T-helper 1 cell treated with Interleukin-12 subunit alpha and Interleukin-12 subunit beta and Interleukin-4 antibody, amounts not matched to agents 30 ng/mL and 1 ng/mL, for 36 hours (primary cell): Measurements from ENCODE around the gene SDC1. TPM values are rescaled to one million over a fixed set of nuclear protein-coding genes. Genes with fewer than 3 reads are reported as not detected.

Source experiments
- intact Hi-C: fragments of 100-400 bp; cut with micrococcal nuclease; formaldehyde crosslinking; loops from one replicate; pipeline ENCODE4 v1.15.1; 2024
- total RNA-seq: library from RNA; stranded (reverse); gene quantifications from 2 replicates; pipeline ENCODE4 v1.2.3, GENCODE V29; 2022

SDC1 gene
- total RNA-seq, 1 donor from 2014 or later = not detected

- intact Hi-C loops = no loop called here
Measured at GRCh38 chr2:20215183-20216040, 9.5 kb downstream of the SDC1 start.

- intact Hi-C loops = no loop called here
Measured at GRCh38 chr2:20214566-20215182, 10.3 kb downstream of the SDC1 start.

- intact Hi-C loops = no loop called here
Measured at GRCh38 chr2:20213651-20214565, 11.0 kb downstream of the SDC1 start.

GRCh38 chr2:20212871-20213503, 11.9 kb downstream of the SDC1 start:
- intact Hi-C loops = no loop called here

- intact Hi-C loops = no loop called here
Measured at GRCh38 chr2:20212459-20212870, 12.5 kb downstream of the SDC1 start.

- intact Hi-C loops = no loop called here
Measured at GRCh38 chr2:20211860-20212458, 13.0 kb downstream of the SDC1 start.

- intact Hi-C loops = no loop called here
Measured at GRCh38 chr2:20211420-20211819, 13.5 kb downstream of the SDC1 start.

- intact Hi-C loops = no loop called here
Measured at GRCh38 chr2:20210462-20210861, 14.5 kb downstream of the SDC1 start.

- intact Hi-C loops = no loop called here
Measured at GRCh38 chr2:20209373-20210109, 15.4 kb downstream of the SDC1 start.

- intact Hi-C loops = no loop called here
Measured at GRCh38 chr2:20208476-20208859, 16.5 kb downstream of the SDC1 start.

GRCh38 chr2:20207051-20207450, 17.9 kb downstream of the SDC1 start:
- intact Hi-C loops = no loop called here

GRCh38 chr2:20205915-20206524, 18.9 kb downstream of the SDC1 start:
- intact Hi-C loops = no loop called here

GRCh38 chr2:20205069-20205468, 19.9 kb downstream of the SDC1 start:
- intact Hi-C loops = no loop called here

- intact Hi-C loops = no loop called here
Measured at GRCh38 chr2:20203521-20204225, 21.3 kb downstream of the SDC1 start.

GRCh38 chr2:20203072-20203471, 21.9 kb downstream of the SDC1 start:
- intact Hi-C loops = no loop called here

GRCh38 chr2:20201671-20202070, 23.3 kb downstream of the SDC1 start:
- intact Hi-C loops = no loop called here

GRCh38 chr2:20200697-20201555, 24.0 kb downstream of the SDC1 start:
- intact Hi-C loops = no loop called here

GRCh38 chr2:20199633-20200270, 25.2 kb downstream of the SDC1 start:
- intact Hi-C loops = no loop called here
